Hepatocyte (in vitro differentiated cells): Measurements from ENCODE around the gene RPL10A.

Source experiments
- EZH2 ChIP-seq: fragments of 200-600 bp; sonication (generic); IDR thresholded peaks from 2 replicates; pipeline ENCODE4 v1.6.1; 2016; ENCODE audit warnings: antibody characterized with exemption, mild to moderate bottlenecking, borderline replicate concordance
- TF ChIP-seq, protein P1 (sequence below): fragments of 200-600 bp; sonication (generic); IDR thresholded peaks from 2 replicates; pipeline ENCODE4 v1.5.1; 2016; ENCODE audit warnings: antibody characterized with exemption, mild to moderate bottlenecking; ENCODE audit not compliant: poor library complexity

DNA sequence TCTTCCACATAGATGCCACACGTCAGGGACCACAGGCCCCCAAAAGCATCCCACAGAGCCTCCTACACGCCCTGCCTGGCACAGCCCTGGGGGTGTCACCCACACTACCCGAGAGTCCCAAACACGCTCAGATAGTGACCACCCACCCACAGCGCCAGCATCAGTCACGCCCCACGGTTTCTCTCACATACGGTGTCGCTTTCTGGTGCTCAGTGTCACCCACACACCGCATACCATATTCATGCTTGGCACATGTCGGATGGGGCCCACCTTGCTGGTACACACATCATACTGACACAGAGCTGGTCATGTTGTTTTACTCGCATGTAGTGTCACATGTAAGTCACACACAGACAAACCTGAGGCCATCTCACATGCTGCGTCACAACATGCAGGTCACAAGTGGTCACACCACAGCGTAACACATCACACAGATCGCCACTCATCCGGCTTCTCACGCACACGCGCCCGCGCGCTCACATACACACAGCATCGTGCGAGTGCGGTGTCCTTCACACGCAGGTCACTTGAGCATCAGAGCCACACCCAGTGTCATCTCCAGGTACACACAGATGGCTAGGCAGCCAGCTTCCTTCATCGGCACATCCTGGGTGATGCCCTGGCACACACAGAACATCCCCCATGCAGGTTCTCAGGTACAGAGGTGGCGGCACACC lies 25.2 kb downstream of the RPL10A start:
- TF ChIP-seq EZH2, result no peak
- TF ChIP-seq, protein P1, sequence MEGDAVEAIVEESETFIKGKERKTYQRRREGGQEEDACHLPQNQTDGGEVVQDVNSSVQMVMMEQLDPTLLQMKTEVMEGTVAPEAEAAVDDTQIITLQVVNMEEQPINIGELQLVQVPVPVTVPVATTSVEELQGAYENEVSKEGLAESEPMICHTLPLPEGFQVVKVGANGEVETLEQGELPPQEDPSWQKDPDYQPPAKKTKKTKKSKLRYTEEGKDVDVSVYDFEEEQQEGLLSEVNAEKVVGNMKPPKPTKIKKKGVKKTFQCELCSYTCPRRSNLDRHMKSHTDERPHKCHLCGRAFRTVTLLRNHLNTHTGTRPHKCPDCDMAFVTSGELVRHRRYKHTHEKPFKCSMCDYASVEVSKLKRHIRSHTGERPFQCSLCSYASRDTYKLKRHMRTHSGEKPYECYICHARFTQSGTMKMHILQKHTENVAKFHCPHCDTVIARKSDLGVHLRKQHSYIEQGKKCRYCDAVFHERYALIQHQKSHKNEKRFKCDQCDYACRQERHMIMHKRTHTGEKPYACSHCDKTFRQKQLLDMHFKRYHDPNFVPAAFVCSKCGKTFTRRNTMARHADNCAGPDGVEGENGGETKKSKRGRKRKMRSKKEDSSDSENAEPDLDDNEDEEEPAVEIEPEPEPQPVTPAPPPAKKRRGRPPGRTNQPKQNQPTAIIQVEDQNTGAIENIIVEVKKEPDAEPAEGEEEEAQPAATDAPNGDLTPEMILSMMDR, result no peak
